Thyroid gland (tissue), 4 donors: ENCODE results near the gene TTBK1. TPM values are rescaled to one million over a fixed set of nuclear protein-coding genes. Genes with fewer than 3 reads are reported as not detected.

ENCODE experiments used
- DNase-seq, 2 donors: peaks; one replicate each; pipeline ENCODE4 v3.0.0-alpha.2; 2019
- H3K27ac ChIP-seq, 3 donors: fragments of 200-600 bp; sonication (generic); 1 replicate in 2 of 3; 2 replicates in 1 of 3; pipeline ENCODE4 v1.5.1; 2016 to 2019; ENCODE audit warnings: mild to moderate bottlenecking in 1 of 3, moderate library complexity in 1 of 3
- H3K27me3 ChIP-seq: fragments of 200-600 bp; sonication (generic); one replicate; pipeline ENCODE4 v1.5.1; 2019
- H3K36me3 ChIP-seq, 2 donors: fragments of 200-600 bp; sonication (generic); one replicate each; pipeline ENCODE4 v1.5.1; 2016 to 2019
- H3K4me1 ChIP-seq, 2 donors: fragments of 200-600 bp; sonication (generic); one replicate each; pipeline ENCODE4 v1.5.1; 2017 to 2019
- H3K4me3 ChIP-seq, 3 donors: fragments of 200-600 bp; sonication (generic); replicated peaks in 1 of 3; 1 replicate in 2 of 3; 2 replicates in 1 of 3; pipeline ENCODE4 v1.5.1; 2016; ENCODE audit warnings: mild to moderate bottlenecking in 1 of 3
- H3K9me3 ChIP-seq: fragments of 200-600 bp; sonication (generic); one replicate; pipeline ENCODE4 v1.5.1; 2017
- POLR2A ChIP-seq, 2 donors: fragments of 450-650 bp; IDR thresholded peaks; one replicate each; pipeline ENCODE4 v1.6.1; 2017; ENCODE audit warnings: antibody characterized with exemption in 2 of 2, mild to moderate bottlenecking in 2 of 2, moderate library complexity in 1 of 2
- WGBS, 2 donors: methylation state at CpG; one replicate each; pipeline ENCODE4 v1.1.5; 2017; 5-methylcytosine and 5-hydroxymethylcytosine counted together
- intact Hi-C: fragments of 100-400 bp; cut with DNase I; formaldehyde crosslinking; loops from one replicate; pipeline ENCODE4 v1.15.1; 2023
- total RNA-seq, 4 donors: library from RNA; depleted of rRNA; stranded (reverse); fragments of >200 nt; gene quantifications; one replicate each; pipeline ENCODE4 v1.2.3, GENCODE V29; 2016
- TF ChIP-seq, protein P1 (sequence below), 6 experiments: fragments of 200-600 bp in 3 of 6; fragments of 450-650 bp in 3 of 6; sonication (generic) in 3 of 6; IDR thresholded peaks; one replicate each; pipeline ENCODE4 v1.5.1; 2016 to 2019; ENCODE audit warnings: antibody characterized with exemption in 6 of 6, mild to moderate bottlenecking in 2 of 6, inconsistent platforms in 1 of 6, moderate library complexity in 1 of 6

TTBK1 gene
- total RNA-seq, 4 donors from 2014 or later: 0.11 to 0.15 TPM; not detected in 2

DNA sequence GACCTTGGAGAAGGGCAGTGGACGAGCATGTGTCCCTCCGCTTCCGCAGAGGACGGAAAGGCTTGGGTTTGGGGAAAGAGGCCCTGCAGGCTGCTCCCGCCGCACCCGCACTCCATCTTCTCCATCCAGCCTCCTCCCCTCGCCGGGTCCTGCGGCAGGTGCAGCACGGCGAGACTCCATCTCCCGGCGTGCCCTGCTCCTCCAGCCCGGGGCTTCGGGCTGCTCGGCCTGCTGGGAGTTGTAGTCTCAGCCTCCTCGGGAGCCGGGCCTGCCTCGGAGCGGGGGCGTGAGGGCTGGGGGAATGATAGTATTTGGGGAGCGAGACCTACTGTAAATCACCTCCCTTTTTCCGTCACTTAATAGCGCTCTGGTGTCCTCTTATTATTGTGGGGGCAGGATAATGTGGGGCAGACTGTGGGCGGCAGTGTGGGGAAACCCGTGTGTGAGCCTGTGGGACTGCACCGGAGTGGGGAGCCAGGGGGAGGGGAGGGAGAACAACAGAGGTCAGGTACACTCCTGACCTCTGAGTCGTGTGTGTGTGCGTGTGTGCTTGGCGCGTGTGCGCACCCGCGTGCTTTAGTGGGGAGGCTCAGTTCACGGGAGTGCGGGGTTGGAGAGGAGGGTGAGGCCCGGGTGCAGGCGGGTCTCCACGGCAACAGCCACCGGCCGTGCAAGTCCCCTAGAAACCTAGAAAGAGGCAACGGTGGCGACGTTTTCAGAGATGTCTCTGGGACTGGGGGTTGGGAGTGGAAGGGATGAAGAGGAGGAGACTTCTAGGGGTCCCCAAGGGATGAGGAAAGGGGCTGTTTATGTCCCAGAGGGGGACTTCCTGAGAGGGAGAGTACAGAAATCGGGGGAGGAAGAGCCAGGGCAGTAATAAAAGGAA is 4.1 kb downstream of the TTBK1 start:
- Histone ChIP-seq H3K27ac (no peak overlapping the region), H3K36me3 (no peaks in the 10 kb centered on the region)
- DNase-seq: peak; percentile 76 to 77

DNA sequence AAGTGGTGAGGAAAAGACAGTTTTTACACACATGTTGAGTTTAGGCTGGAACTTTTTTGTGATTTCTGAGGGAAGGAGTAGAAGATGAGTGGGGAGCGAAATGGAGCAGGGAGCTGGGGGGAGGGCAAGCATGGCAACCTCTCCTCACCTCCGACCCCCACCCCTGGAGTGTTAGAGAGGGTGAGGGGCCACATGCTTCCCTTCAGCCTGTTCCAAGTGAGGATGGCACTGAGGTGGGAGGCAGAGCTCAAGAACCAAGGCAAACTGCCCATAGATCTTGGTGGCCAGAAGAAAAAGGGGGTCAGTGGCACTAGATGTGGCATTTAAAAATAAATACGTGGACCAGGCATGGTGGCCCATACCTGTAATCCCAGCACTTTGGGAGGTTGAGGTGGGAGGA is 4.8 kb downstream of the TTBK1 start:
- no peak for TF ChIP-seq POLR2A (IDR thresholded peaks at IDR 0.05)
- TF ChIP-seq, protein P1, sequence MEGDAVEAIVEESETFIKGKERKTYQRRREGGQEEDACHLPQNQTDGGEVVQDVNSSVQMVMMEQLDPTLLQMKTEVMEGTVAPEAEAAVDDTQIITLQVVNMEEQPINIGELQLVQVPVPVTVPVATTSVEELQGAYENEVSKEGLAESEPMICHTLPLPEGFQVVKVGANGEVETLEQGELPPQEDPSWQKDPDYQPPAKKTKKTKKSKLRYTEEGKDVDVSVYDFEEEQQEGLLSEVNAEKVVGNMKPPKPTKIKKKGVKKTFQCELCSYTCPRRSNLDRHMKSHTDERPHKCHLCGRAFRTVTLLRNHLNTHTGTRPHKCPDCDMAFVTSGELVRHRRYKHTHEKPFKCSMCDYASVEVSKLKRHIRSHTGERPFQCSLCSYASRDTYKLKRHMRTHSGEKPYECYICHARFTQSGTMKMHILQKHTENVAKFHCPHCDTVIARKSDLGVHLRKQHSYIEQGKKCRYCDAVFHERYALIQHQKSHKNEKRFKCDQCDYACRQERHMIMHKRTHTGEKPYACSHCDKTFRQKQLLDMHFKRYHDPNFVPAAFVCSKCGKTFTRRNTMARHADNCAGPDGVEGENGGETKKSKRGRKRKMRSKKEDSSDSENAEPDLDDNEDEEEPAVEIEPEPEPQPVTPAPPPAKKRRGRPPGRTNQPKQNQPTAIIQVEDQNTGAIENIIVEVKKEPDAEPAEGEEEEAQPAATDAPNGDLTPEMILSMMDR (IDR thresholded peaks at IDR 0.05): no peak
- no peak overlapping the region for H3K4me3 ChIP-seq
- H3K27ac ChIP-seq: no peak overlapping the region
- WGBS, 2 donors: 62 to 76% methylated on average over 3 of the region's 3 CpGs
- H3K27me3 ChIP-seq: peaks cover 3% of the 10 kb centered on the region
- DNase-seq: no peak
- H3K9me3 ChIP-seq: no peaks in the 10 kb centered on the region
- H3K4me1 ChIP-seq: peaks cover 0 to 12% of the 10 kb centered on the region in 2 donors
- H3K36me3 ChIP-seq: no peaks in the 10 kb centered on the region
- intact Hi-C loops: no loop called here

More for the DNA sequence above, 4.1 kb downstream of the TTBK1 start:
- peak overlapping the region; percentile 0 to 59 (median 23) for H3K4me3 ChIP-seq
- peaks cover 3% of the 10 kb centered on the region for H3K27me3 ChIP-seq
- no peaks in the 10 kb centered on the region for H3K9me3 ChIP-seq
- intact Hi-C loops: no loop called here
- peaks cover 0 to 12% of the 10 kb centered on the region in 2 donors for H3K4me1 ChIP-seq
- TF ChIP-seq POLR2A (IDR thresholded peaks at IDR 0.05): no peak
- TF ChIP-seq, protein P1 (IDR thresholded peaks at IDR 0.05): peak in 1 of 6 experiments; percentile 25
- 2 to 6% methylated on average over 34 to 46 of the region's 46 CpGs for WGBS, 2 donors

DNA sequence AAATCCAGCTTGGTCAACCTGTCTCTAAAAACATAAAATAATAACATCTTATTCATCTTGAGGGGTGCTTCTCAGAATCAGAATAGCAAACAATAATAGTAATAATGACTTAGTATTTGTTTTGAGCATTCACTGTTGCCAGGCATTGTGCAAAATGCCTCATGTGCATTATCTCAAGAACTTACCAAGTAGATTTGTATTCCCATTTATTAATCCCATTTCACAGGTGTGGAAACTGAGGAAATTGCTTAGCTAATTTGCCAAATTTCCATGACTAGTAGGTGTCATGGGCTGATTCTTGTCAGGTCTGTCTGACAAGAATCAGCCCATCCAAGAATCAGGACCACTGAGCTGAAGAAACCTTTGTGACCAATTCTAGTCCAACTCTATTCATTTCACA is 5.5 kb downstream of the TTBK1 start:
- DNase-seq: no peak
- Histone ChIP-seq H3K36me3 (no peaks in the 10 kb centered on the region), H3K9me3 (no peaks in the 10 kb centered on the region), H3K4me3 (no peak overlapping the region), H3K27ac (no peak overlapping the region), H3K27me3 (peaks cover 3% of the 10 kb centered on the region), H3K4me1 (peaks cover 0 to 12% of the 10 kb centered on the region in 2 donors)
- TF ChIP-seq, protein P1 (IDR thresholded peaks at IDR 0.05): no peak
- no peak for TF ChIP-seq POLR2A (IDR thresholded peaks at IDR 0.05)
- intact Hi-C loops: no loop called here

- Histone ChIP-seq H3K27ac (no peak overlapping the region), H3K36me3 (no peaks in the 10 kb centered on the region), H3K4me1 (peaks cover 0 to 12% of the 10 kb centered on the region in 2 donors), H3K4me3 (no peak overlapping the region), H3K27me3 (no peaks in the 10 kb centered on the region), H3K9me3 (no peaks in the 10 kb centered on the region)
- no peak for DNase-seq
- TF ChIP-seq, protein P1 (IDR thresholded peaks at IDR 0.05): no peak
- TF ChIP-seq POLR2A (IDR thresholded peaks at IDR 0.05): no peak
- WGBS, 2 donors: 22 to 31% methylated on average over 8 of the region's 8 CpGs
- intact Hi-C loops: no loop called here
These were observed 7.7 kb downstream of the TTBK1 start for GRCh38 chr6:43250992-43251373.

GRCh38 chr6:43253401-43253800 is 10.1 kb downstream of the TTBK1 start:
- WGBS, 2 donors: 88 to 96% methylated on average over 9 to 11 of the region's 11 CpGs
- TF ChIP-seq POLR2A (IDR thresholded peaks at IDR 0.05): no peak
- TF ChIP-seq, protein P1 (IDR thresholded peaks at IDR 0.05): no peak
- Histone ChIP-seq H3K4me1 (no peaks in the 10 kb centered on the region), H3K9me3 (no peaks in the 10 kb centered on the region), H3K27me3 (no peaks in the 10 kb centered on the region), H3K27ac (no peak overlapping the region), H3K36me3 (no peaks in the 10 kb centered on the region), H3K4me3 (no peak overlapping the region)
- no peak for DNase-seq
- intact Hi-C loops: no loop called here
